NOMO-1 treated with dmso at 0.1 percent for 144 hours (cell line): ENCODE results near the gene OR6K2.
"Not testable (repeated sequence)": the region's sequence is repeated elsewhere in the genome, so short reads cannot be mapped to it uniquely, and the experiment has no call there.

Experiments
- DNase-seq: peaks from one replicate; lab custom pipeline; 2025; ENCODE audit not compliant: unreplicated experiment; lab: John Stamatoyannopoulos, UW

The OR6K2 gene, protein sequence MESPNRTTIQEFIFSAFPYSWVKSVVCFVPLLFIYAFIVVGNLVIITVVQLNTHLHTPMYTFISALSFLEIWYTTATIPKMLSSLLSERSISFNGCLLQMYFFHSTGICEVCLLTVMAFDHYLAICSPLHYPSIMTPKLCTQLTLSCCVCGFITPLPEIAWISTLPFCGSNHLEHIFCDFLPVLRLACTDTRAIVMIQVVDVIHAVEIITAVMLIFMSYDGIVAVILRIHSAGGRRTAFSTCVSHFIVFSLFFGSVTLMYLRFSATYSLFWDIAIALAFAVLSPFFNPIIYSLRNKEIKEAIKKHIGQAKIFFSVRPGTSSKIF

DNA sequence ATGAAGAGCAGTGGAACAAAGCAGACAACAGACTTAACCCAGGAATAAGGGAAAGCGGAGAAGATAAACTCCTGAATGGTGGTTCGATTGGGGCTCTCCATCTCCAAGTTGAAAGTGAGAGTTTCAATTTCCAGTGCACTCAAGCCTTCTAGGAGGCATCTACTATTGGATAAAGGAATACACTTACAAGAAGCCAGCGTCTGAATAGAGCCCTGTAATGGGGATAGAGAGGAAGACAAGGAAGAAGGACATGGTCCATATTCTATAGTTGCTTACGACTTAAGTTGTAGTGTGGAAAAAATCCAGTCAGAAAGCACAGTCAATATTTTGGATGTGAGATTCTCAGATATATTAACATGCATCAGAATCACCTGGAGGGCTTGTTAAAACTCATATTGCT lies at the start of gene OR6K2:
Gene OR6K2 (minus strand): TSS at position 101 of the 400 bp plus-strand sequence. CDS start 0 bp downstream, at position 101.
- no peak for DNase-seq

DNA sequence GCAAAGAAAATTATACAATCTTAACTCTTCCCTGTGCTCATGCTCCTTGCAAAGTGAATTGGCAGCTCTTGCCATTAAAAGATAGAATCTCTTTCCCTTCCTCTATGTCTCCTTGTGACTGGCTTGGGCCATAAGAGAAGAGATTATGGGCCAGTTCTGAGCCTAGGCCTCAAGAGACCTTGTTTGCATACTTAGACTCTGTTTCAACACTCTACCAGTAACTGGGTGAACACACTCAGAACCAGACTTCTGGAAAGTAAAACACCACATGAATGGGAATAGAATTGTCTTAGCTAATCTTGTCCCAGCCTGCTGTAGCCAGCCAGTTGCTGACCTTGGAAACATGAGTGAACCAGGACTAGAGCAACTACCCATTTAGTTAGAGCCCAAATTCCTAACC lies 35.4 kb upstream of the OR6K2 start:
- no peak for DNase-seq

DNA sequence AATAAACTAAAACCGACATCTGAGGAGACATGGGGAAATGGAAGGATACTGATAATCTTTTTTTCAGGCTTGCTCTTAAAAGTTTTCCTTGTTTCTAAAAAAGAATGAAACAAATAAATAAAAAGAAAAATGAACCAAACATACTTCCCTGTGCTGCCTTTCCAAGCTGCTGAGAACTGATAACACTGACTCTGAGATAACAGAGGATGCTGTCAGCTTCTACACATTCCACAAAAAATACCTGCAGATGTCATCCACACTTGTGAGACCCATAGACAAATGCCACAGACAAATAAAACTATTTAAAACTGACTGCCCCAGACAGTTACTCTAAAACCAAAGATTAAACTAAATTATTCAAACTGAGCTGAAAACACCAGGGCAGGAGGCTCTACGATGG lies 32.1 kb upstream of the OR6K2 start:
- no peak for DNase-seq

DNA sequence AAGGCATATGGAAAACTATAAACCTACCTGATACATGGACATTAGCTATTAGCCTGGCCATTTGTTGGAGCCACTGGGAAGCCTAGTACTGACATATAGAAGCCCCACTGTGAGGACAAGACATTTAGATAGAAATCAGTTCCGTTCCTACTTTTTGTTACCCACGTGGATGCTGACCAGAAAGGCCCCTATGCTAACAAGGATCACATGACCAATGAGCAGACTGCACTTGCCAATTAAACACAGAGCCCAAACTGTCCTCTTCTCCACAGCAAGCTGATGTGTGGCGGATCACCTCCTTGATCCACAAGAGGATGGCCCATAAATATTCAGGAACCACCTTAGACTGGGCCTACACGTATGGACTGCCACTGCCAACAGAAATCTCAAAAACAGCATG lies 31.3 kb upstream of the OR6K2 start:
- no peak for DNase-seq

DNA sequence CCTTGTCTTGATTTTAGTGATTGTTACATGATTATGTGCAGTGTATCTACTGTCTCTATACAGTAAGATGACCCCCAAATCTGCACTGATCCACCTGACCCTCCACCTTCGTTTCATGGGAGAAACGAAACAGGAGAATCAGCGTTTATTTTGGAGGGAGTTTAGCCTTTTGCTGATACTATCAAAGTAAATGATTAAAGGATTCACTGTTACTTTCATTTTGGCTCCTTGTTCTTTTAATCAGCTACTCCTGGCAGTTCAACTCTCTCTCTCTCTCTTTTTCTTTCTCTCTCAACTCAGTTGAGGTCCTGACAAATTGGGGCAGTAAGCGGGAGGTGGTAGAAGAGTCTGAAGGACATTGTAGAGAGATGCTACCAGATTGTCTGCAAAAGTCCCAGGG lies 30.0 kb upstream of the OR6K2 start:
- DNase-seq = no peak

DNA sequence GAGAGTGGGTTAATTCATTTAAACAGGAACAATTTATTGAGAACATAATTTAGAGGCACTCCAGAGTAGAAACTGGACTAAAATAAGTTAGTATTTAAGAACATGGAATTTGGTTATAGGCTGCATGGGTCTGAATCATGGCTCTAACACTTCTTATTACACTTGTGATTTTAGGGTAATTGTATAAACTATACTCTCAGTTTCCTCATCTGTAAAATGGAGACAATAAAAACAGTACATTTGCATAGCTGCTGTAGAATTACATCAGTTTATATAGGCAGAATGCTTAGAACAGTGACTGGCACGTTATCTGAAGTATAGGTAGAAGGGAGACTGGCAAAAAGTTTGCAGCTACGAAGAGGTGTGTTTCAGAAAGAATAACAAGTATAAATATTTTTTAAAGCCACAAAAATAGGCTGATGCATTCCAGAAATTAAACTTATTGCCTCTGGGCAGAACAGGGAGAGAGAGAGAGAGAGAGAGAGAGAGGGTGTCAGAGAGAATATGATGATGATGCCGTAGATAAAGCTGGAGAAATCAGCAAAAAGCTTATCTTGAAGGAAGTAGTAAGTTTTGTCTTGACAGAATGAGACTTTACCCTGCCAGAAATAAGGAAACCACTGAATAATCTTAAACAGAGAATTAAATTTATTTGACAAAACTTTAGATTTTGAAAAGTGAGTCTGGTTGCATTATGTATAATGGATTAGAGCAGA lies 28.2 kb upstream of the OR6K2 start:
- no peak for DNase-seq

DNA sequence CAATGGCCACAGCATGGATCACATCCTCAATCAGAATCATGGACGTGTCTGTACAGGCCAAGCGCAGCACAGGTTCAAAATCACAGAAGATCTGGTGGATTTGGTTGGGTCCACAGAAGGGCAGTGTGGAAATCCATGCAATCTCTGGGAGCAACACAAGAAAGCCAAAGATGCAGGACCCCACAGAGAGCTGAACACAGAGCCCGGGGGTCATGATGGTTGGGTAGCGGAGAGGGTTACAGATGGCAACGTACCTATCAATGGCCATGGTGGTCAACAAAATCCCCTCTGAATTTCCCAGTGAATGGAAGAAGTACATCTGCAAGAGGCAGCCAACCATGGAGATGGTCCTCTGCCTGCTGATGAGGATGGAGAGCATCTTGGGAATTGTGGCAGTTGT lies 24.0 kb upstream of the OR6K2 start:
- no peak for DNase-seq

DNA sequence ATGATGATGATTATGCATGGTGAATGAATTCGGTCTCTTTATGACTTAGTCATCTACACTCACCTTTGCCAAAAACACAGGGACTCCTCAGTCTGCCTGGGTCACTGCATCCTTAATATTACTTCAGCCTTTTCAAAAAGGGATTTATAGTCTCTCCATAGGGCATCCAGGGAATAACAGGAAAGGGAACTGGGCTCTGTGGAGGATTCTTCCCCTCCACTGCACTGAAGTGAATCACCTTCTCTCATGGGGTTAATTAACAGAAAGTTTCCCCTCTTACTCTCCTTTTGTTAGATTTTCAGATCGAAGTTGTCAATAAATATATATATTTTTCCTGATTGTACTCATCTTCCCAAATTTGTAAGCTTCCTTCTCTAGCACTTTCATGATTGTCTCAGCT lies 20.2 kb upstream of the OR6K2 start, which contains the start of gene OR6K3:
Gene OR6K3 (minus strand): TSS at position 101 of the 400 bp plus-strand sequence. CDS start 2,605 bp downstream, outside the sequence.
- no peak for DNase-seq

DNA sequence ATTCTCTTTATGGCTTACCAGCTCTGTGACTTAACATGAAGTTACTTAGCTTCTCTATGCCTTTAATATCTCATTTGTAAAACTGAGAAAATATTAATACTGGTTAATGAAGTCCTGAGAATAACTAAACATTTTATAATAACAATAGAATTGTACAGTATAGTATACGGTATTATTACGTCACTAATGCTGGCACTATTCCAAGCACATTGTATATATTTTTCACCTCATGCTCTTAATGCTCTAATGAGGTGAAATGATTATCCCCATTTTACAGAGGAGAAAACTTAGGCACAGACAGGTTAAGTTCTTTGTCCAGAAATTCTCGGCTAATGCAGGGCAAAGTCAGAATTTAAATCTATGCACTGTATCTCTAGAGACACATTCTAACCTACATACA lies 19.2 kb upstream of the OR6K2 start:
- DNase-seq = no peak

DNA sequence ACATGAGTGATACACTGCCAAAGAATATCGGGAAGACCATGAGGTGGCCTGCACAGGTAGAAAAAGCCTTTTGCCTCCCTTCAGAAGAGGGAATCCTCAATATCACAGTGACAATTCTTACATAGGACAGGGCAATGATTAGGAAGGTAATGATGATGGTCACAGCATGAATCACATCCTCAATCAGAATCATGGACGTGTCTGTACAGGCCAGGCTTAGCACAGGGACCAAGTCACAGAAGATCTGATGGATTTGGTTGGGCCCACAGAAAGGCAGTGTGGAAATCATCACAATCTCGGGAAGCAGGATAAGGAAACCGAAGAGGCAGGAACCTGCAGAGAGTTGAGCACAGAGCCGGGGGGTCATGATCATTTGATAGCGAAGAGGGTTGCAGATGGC lies 16.9 kb upstream of the OR6K2 start:
- no peak for DNase-seq

DNA sequence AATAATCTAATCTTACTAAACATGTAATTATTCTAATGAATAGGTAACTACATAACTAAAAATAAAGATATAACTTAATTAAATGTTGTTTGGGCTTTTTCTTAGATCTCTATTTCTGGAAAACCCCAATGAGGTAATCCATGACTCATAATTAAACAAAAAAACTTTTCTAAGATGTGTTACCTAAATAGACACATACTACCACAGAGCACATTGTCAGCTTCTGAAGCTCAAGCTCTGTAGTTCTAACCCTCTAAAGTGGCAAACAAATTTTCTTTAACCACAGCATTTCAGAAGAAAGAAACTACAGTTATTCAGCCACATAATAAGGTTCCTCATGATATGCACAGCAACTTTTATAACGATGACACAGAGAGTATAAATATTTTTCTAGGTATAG lies 15.9 kb upstream of the OR6K2 start:
- DNase-seq = no peak

DNA sequence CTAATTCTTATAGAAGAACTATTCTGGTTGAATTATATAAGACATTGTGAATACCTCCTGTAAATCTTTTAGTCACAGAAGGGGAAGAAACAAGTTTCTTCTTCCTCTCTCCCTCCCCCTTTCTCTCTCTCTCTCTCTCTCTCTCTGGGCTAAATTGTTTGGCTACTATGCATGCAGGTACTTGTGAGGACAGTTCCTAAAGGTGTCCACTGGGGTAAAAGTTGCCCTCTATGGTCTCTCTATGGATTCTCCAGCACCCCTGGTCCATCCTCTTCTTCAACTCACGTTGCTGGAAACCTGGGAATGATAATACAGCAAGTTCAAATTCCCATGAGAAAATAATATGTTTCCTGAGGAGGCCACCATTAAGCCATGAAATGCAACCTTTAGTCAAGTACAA lies 14.3 kb upstream of the OR6K2 start:
- DNase-seq = no peak

DNA sequence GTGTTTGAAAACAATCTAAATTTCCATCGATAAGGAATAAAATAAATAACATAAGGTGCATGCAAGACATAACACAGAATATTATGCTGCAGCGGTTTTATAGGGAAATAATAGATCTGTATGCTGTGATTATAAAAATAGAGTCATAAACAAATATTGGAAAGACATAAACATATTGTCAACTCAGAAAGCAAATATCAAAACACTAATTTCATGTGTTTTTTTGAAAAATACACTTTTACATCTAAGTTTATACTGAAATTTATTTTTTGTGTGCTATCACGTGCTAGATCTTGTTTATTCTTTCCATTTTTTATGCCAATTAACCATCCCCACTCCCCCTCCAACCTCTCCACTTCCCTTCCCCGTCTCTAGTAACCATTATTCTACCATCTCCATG lies 10.6 kb upstream of the OR6K2 start:
- no peak for DNase-seq

DNA sequence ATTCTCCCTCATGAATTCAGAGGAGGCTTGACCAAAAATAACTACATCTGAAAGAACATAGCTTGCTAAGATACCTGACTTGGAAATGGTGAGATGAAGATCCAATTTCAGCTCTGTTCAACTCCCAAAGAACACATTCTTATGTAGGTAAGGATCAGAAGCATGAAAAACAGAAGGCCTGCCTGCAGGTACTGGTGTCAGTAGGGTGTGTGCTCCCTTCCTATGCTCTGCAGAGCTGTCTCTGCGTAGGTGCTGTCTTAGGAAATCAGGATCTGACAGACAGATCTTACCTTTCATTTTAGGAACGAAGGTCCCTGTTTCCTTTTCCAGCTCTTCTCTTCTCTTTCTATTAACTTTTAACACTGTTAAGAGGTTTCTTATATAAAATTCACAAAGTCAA lies 5.6 kb upstream of the OR6K2 start:
- no peak for DNase-seq

DNA sequence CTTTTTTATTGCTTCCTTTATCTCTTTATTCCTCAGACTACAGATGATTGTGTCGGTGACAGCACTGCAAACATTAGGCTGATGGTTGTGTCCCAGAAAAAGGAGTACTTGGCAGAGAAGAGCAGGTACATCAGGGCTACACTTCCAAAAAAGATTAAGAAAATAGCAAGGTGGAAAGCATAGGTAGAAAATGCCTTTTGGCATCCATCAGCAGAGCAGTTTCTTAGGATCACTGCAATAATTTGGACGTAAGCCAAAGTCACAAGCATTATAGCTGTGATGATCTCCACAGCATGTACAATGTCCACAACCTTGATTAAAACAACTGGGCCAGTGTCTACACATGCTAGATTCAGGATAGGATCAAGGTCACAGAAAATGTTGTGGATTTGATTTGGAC lies 5.9 kb downstream of the OR6K2 start:
- no peak for DNase-seq

DNA sequence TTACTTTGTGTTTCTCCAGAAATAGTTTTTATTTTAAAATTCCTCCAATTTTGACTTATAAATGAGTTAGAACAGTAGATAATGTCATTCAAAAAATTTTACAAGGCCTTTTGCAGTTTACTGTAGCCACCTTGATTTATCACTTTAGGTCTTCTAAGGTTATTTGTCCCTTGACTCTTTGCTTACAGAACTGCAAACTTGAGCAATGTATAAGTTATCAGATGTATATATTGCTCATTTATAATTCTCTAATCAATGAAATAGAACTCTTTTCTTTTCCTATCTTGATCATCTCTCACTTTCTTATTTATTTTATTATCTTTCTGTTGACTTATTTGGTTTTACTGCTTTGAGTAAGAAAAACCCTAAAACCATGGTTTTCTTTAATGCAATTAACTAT lies 8.1 kb downstream of the OR6K2 start:
- no peak for DNase-seq

DNA sequence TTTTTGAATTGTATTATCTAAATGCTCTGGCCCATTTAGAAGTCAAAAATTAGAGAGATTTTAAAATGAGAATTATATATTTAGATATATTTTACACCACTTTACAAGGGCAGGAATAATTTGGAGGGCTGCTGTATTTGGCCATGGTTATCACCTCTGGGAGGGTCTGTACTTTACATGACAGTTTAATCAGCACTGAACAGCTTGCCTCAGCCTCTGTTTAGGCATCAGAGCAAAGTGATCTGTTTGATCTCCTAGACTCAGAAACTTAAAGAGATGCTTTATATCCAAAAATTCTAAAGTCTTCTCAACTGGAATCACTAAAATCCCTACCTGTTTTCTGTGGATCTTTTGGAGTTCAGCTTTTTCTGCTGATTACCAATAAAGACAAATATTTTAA lies 8.5 kb downstream of the OR6K2 start:
- no peak for DNase-seq

DNA sequence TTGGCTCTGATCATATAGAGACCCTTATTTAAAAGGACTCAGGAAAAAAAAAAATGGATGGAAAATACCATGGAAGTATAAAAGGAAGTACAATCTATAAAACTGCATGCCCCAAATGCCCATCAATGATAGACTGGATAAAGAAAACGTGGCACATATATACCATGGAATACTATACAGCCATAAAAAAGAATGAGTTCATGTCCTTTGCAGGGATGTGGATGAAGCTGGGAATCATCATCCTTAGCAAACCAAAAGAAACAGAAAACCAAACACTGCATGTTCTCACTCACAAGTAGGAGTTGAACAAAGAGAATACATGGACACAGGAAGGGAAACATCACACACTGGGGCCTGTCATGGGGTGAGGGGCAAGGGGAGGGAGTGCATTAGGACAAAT lies 9.3 kb downstream of the OR6K2 start:
- not testable (repeated sequence) for DNase-seq

DNA sequence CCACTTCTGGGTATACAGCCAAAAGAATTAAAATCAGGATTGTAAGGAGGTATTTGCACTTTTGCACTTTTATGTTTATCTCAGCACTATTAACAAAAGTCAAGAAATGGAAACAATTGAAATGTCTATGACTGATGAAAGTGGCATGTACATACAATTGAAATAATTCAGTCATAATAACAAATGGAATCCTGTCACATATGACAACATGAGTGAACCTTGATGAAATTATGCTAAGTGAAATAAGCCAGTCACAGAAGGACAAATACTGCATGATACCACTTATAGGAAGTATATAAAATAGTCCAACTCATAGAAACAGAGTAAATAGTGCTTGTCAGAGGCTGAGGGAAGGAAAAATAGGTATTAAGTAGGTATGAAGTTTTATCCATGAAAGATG lies 10.6 kb downstream of the OR6K2 start:
- DNase-seq = no peak

DNA sequence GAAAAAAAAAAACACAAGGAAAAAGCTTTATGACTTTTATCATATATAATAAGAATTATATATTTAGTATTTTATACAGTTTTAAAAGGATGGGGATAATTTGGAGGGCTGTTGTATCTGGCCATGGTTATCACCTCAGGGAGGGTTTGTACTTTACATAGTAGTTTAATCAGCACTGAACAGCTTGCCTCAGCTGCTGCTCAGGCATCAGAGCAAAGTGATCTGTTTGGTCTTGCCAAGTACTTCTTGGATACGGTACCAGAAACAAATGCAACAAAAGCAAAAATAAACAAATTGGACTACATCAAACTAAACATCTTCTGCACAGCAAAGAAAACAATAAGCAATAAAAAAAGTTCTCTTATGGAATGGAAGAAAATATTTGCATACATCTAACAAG lies 11.3 kb downstream of the OR6K2 start:
- DNase-seq = no peak

DNA sequence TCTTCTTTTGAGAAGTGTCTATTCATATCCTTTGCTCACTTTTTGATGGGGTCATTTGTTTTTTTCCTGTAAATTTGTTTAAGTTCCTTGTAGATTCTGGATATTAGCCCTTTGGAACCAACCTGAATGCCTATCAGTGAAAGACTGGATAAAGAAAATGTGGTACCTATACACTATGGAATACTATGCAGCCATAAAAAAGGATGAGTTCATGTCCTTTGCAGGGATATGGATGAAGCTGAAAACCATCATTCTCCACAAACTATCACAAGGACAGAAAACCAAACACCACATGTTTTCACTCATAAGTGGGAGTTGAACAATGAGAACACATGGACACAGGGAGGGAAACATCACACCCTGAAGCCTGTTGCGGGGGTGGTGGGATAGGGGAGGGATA lies 12.1 kb downstream of the OR6K2 start:
- DNase-seq = not testable (repeated sequence)

DNA sequence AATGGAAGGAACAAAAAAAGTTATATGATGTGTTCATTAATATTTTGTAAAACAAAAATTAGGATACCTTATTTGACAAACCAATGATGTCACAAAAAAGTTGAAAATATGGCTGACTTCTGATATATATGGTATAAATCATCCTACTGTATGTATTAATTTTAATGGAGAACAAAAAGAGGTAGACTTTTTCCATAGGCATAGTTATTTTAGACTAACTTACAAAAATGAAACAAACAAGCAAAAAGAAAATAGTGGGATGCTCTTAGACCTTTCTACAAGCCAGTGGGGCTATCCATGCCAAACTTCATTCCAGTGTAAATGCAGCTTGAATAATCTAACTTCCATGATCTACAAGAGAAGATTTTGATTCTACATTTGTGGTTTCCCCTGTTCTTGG lies 13.4 kb downstream of the OR6K2 start:
- DNase-seq = no peak
